Body of pancreas (tissue), 4 donors: Measurements from ENCODE around the gene NYAP1.

Source experiments
- CTCF ChIP-seq, 7 experiments: fragments of 450-650 bp in 4 of 7; fragments of 200-600 bp in 3 of 7; sonication (generic) in 3 of 7; IDR thresholded peaks; one replicate each; pipeline ENCODE4 v1.5.1; 2016 to 2019; ENCODE audit warnings: antibody characterized with exemption in 7 of 7
- POLR2A ChIP-seq, 3 donors: fragments of 450-650 bp; IDR thresholded peaks; one replicate each; pipeline ENCODE4 v1.6.1; 2016; ENCODE audit warnings: antibody characterized with exemption in 3 of 3, mild to moderate bottlenecking in 2 of 3

DNA sequence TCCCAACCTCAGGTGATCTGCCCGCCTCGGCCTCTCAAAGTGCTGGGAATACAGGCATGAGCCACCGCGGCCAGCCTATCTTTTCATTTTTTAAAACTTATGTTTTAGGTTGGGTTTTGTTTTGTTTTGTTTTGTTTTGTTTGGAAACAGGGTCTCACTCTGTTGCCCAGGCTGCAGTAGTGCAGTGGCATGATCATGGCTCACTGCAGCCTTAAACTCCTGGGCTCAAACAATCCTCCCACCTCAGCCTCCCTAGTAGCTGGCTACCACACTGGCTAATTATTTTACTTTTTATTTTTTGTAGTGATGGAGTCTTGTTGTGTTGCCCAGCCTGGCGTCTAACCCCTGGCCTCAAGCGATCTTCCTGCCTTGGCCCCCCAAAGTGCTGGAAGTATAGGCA is 35.9 kb downstream of the NYAP1 start:
- TF ChIP-seq POLR2A (IDR thresholded peaks at IDR 0.05) (no peak), CTCF (IDR thresholded peaks at IDR 0.05) (no peak)
